VCaP (cell line): Measurements from ENCODE around the gene PGM3.

ENCODE experiments used
- H3K27ac ChIP-seq: fragments of 450-650 bp; 2 replicates; pipeline ENCODE4 v1.5.1; 2017
- CTCF ChIP-seq: fragments of 450-650 bp; conservative IDR thresholded peaks from 2 replicates; pipeline ENCODE4 v1.5.1; 2017; ENCODE audit warnings: mild to moderate bottlenecking, moderate library complexity

The PGM3 gene

GRCh38 chr6:83127976-83128375 is 65.1 kb downstream of the PGM3 start:
- no peak for TF ChIP-seq CTCF
- H3K27ac ChIP-seq = no peak overlapping the region

- H3K27ac ChIP-seq = no peak overlapping the region
These were observed 65.8 kb downstream of the PGM3 start for GRCh38 chr6:83127258-83127657.

GRCh38 chr6:83126807-83127206 is 66.3 kb downstream of the PGM3 start:
- no peak for TF ChIP-seq CTCF
- H3K27ac ChIP-seq = no peak overlapping the region

More at GRCh38 chr6:83127258-83127657, 65.8 kb downstream of the PGM3 start:
- TF ChIP-seq CTCF = no peak

GRCh38 chr6:83126223-83126622 is 66.8 kb downstream of the PGM3 start:
- no peak overlapping the region for H3K27ac ChIP-seq
- TF ChIP-seq CTCF = no peak

- no peak overlapping the region for H3K27ac ChIP-seq
- TF ChIP-seq CTCF = no peak
These were observed 67.6 kb downstream of the PGM3 start for GRCh38 chr6:83125425-83125824.

- no peak for TF ChIP-seq CTCF
- H3K27ac ChIP-seq = no peak overlapping the region
These were observed 68.5 kb downstream of the PGM3 start for GRCh38 chr6:83124553-83124952.

- no peak for TF ChIP-seq CTCF
- no peak overlapping the region for H3K27ac ChIP-seq
These were observed 73.2 kb downstream of the PGM3 start for GRCh38 chr6:83119742-83120300.
